Kidney tubule cell (primary cell): ENCODE results near the gene CEP295NL.
A peak's percentile ranks its signal among the peaks of the same experiment; 100 is the strongest.
"Not testable (repeated sequence)": the region's sequence is repeated elsewhere in the genome, so short reads cannot be mapped to it uniquely, and the experiment has no call there.

Experiments
- DNase-seq: peaks from one replicate; pipeline ENCODE4 v3.0.0-alpha.2; 2018; ENCODE audit warnings: low spot score

CEP295NL gene

DNA sequence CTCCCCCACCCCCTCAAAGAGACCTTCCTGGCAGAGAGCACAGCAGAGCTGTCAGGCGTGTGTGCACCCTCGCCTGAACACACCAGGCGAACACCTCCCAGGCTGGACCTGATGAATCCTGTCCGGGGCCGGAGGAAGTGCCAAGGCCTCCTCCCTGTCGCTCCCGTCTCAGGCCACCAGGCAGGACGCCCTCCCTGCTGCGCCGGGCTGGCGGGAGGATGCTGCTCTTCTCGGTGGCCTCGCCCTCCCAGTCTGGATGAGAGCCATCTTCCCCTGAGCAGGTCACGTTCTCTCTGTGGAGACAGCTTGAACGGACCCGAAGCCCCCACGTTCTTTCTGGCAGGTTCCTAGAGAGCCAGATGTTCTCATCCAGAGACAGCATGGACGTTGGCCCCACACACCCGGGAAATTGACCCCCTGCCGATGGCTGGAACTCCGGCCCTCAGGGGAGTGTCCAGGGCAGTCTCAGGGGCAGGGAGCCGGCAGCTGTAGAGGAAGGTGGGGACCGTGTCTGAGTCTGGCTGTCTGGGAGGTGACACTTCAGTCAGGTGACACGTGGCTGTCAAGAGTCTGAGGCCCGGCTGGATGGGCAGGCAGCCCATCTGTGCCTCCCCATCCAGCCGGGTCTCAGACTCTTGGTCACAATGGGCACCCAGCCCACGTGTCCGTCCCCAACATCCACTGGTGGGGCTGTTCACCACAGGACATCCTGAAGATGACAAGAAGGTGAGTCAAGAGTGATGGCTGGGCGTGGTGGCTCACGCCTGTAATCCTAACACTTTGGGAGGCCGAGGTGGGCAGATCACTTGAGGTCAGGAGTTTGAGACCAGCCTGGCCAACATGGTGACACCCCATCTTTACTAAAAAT lies 27.1 kb upstream of the CEP295NL start:
- DNase-seq, result peak; percentile 29

GRCh38 chr17:78925662-78926555 lies 22.9 kb upstream of the CEP295NL start:
- no peak for DNase-seq

DNA sequence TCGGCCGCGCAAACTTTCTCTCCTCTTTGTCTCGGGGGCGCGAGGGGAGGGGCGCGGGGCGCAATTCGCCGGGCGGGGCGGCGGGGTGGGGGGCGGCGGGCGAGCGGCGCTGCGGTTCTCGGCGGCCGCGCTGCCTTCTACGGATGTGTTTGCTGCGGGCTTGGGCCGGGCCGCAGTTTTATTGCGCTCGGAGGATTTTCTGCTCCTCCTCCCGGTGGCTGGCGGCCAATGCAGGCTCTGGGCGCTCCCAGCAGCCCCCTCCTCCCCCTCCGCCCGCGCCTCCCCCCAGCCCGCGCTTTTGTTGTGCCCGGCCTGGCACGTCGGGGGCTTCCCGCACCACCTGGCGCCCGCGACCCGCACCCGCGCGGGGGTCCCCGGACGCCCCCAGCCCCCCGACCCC lies 22.2 kb upstream of the CEP295NL start, which contains the start of gene TIMP2:
TSS of gene TIMP2 (minus strand) at position 154 of the 400 bp plus-strand sequence. CDS start 299 bp downstream, outside the sequence.
- DNase-seq, result peak; percentile 77

DNA sequence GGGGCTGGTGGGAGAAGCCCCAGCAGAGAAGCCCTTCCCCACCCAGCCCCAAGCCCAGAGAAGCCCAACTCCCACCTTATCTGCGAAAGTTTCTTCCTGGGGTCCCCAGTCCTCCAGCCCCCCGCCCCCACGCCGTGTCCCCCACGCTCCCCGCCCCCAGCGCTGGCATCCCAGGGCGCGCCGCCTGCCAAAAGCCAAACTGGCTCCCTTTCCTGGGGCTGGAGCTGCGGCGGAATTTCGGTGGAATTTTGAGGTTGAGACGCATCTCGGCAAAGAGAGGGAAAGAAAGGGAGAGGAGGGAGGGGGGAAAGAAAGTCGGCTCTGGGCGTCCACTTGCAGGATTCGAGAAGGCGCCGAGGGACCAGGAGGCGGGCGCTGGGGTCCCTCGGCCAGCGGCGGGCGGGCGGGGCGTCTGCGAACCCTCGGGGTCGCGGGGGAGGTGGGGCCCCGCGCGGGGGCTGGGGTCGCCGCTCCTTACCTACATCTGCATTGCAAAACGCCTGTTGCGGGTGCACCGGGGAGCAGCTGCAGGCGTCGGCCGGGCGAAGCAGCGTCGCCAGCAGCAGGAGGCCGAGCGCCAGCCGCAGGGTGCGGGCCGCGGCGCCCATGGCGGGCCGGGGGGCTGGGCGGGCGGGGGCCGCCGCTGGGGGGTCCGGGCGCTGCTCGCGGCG lies 21.6 kb upstream of the CEP295NL start:
- peak; percentile 20 for DNase-seq

- peak; percentile 75 for DNase-seq
Measured at GRCh38 chr17:78923660-78924453, 20.9 kb upstream of the CEP295NL start.

GRCh38 chr17:78922816-78923498 lies 20.0 kb upstream of the CEP295NL start:
- no peak for DNase-seq

DNA sequence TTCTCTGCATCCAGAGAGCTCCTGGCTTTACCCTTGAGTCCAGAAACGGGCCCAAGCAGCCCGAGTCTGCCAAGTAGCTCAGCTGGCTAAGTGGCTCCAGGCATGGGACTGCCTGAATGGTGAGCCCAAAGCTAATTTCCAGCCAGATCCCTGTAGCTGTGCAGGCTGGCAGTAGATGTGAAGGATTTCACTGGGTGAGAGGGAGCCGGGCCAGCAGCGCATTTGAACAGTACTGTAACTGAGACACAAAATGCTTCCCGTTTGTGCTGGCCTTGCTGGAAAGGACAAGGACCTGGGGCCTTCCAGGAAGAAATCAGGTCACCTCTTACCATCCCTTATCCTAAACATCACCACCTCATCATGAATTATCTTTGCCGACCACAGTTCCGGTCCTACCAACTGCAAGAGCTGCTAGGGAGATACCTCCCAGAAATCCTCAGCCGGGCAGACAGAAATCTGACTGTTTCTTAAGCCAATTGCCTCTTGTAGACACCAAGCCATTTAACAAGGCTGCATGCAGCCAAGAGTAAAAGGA lies 18.5 kb upstream of the CEP295NL start:
- no peak for DNase-seq

DNA sequence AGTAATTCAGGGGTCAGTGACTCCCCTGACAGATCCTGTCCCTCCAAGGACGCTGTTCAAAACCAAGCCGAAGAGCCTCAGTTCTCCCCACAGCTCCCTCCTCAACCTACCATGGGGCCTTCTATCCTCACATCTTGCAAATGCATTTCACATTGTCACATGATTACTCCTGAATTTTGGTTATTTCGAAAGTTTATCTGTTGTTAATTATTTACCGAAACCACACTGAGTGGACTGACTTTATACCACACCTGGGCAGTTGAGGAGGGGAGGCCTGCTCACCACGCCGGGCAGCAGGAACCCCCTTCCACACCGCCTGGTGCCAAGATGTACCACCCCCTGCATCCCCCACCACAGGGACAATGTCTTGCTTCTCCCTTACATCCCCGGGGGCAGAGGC lies 17.5 kb upstream of the CEP295NL start:
- DNase-seq, result peak; percentile 48

DNA sequence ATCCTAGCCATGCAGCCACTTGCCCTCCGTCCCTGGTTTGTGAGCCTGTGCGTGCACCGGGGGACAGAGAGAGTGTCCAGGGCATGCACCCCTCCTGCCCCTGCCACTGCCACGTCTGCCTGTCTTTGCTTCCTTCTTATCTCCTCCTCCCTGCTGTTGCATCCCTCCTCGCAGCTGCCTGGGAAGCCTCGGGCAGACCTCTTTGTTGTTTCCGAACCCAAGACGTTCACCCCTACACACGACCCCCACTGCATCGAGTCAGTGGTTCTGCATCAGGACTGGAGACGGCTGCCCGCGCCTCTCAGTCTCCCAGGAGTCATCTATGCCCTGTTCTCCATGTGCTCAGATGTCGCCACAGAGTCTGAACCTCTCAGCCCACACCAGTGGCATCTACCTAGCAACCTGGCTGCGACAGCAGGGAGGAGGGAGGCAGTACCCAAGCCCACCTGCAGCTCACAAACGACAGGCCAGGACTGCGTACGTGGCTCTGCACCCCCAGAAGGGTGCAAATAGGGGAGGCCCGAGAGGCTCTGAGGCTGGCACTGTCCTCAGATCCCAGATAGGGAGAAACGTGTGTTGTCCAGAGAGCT lies 17.0 kb upstream of the CEP295NL start:
- DNase-seq, result no peak

- no peak for DNase-seq
Measured at GRCh38 chr17:78918979-78919378, 16.0 kb upstream of the CEP295NL start.

DNA sequence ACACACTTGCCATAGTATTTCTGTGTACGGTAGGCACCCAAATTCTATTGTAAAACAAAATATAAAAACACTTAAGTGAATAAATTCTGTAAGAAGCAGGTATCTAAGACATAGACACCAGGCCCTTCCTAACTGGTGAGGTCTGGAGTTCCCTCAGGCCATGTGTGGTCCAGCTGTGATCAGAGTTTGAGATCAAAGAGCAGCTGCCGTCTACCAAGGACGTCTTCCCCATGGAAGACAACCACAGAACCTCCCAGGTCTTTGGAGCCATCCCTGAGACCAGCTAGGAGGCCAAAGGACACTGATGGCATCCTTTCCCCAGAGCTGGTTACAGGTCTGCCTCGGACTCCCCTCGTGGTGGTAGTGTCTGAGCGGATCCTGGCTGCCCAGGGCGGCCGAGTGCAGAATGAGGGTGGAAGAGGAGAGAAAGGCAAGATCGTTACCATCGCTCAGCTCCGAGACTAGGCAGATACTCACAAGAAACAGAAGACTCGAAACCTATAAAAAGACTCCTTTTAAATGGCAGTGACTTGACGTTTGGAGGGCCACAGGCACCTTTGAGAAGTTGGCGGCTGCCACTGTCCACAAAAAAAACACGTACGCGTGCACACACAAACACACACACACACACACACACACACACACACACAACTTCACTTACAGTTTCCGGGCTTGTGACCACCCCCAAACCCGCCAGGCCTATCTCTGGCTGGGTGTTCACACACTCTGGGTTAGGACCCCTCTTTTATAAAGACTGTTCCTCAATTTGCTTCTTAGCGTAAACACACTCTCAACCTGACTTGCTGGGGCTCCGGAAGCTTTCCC lies 14.7 kb upstream of the CEP295NL start:
- no peak for DNase-seq

- peak; percentile 78 for DNase-seq
Measured at GRCh38 chr17:78915872-78916632, 13.1 kb upstream of the CEP295NL start.

DNA sequence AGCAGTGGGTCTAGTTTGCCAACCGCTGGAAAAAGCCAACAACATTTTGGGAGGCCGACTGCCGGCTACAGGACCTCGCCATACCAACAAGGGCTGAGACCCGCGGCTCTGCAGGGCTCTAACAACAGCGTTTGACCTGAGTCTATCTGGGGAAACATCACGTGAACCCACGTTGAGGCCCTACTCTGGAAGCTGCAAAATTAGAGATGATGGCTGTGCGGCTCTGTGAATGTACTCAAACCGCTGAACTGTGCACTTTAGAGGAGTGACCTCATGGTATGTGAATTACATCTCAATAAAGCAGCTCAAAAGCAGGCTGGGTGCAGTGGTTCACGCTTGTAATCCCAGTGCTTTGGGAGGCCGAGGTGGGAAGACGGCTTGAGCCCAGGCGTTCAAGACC lies 10.1 kb upstream of the CEP295NL start:
- DNase-seq, result no peak

- no peak for DNase-seq
Measured at GRCh38 chr17:78912082-78912481, 9.1 kb upstream of the CEP295NL start.

DNA sequence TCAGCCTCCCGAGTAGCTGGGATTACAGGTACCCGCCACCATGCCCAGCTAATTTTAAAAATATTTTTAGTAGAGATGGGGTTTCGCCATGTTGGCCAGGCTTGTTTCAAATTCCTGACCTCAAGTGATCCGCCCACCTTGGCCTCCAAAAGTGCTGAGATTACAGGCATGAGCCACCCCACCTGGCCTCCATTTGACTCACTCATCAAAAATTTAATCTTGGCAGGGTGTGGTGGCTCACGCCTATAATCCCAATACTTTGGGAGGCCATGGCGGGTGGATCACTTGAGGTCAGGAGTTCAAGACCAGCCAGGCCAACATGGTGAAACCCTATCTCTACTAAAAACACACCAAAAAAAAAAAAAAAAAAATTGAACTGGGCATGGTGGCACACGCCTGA lies 8.5 kb upstream of the CEP295NL start:
- DNase-seq, result not testable (repeated sequence)

DNA sequence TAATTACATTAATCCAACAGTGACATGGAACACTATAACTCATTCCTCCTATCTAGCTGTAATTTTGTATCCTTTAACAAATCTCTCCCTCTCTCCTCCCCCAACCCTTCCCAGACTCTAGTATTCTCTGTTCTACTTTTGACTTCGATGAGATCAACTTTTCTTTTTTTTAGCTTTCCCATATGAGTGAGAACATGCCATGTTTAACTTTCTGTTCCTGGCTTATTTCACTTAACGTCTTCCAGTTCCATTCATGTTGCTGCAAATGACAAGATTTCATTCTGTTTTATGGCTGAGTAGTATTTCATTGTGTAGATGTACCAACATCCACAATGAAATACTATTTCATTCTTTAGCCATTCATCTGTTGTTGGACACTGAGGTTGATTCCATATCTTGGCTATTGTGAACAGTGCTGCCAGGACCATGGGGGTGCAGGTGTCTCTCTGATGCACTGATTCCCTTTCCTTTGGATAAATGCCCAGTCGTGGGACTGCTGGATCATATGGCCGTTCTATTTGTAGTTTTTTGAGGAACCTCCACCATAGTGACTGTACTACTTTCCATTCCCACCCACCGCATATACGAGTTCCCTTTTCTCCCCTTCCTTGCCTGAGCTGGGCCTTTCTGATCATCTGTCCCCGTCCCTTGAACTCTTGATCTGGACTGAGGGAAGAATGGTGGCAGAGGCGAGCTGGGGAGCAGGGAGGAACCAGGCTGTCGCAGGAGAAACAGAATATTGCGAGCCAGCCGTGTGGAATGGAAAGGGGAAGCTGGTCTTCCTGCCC lies 7.7 kb upstream of the CEP295NL start:
- no peak for DNase-seq

- DNase-seq, result no peak
Measured at GRCh38 chr17:78908426-78908825, 5.4 kb upstream of the CEP295NL start.

DNA sequence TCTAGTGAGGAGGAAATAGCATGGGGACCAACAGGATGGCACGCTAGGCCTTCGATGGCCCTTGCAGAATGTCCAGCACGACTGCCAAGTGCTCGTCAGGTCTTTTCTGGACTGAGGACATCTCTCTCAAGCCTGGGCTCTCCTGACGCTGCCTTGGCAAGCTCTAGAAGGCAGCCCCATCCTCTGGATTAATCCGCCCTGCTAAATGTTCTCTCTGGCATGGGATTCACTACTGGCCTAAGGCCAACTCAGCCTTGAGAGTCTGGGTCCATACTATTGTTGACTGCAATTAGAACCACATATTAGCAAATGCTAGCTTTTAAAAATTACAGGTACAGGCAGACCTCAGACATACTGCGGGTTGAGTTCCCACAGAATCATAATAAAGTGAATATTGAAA lies 2.5 kb upstream of the CEP295NL start:
- no peak for DNase-seq
